HCT116 (cell line): ENCODE results near the gene BMPER.

Source experiments
- CTCF ChIP-seq, 3 experiments: fragments of 200-600 bp in 1 of 3; sonication (generic) in 1 of 3; IDR thresholded peaks in 2 of 3; conservative IDR thresholded peaks in 1 of 3; 2 replicates each; pipeline ENCODE4 v1.5.1; 2012 to 2017; ENCODE audit warnings: low read depth in 2 of 3, low read length in 2 of 3, antibody characterized with exemption in 1 of 3, borderline replicate concordance in 1 of 3, control low read depth in 1 of 3, mild to moderate bottlenecking in 1 of 3, mixed read lengths in 1 of 3, mixed run types in 1 of 3, moderate library complexity in 1 of 3; ENCODE audit not compliant: insufficient read depth in 1 of 3
- EGR1 ChIP-seq: IDR thresholded peaks from 2 replicates; pipeline ENCODE4 v1.6.1; 2012; ENCODE audit warnings: low read depth
- EZH2 ChIP-seq: fragments of 200-600 bp; sonication (generic); IDR thresholded peaks from 2 replicates; pipeline ENCODE4 v1.6.1; 2017; ENCODE audit warnings: antibody characterized with exemption, mixed run types
- EZH2phosphoT487 ChIP-seq: fragments of 200-600 bp; IDR thresholded peaks from 2 replicates; pipeline ENCODE4 v1.6.1; 2018; ENCODE audit warnings: antibody characterized with exemption, borderline replicate concordance
- MAX ChIP-seq: IDR thresholded peaks from 2 replicates; pipeline ENCODE4 v1.6.1; 2012
- POLR2A ChIP-seq: IDR thresholded peaks from 2 replicates; pipeline ENCODE4 v1.7.0; 2011; ENCODE audit warnings: borderline replicate concordance; ENCODE audit not compliant: insufficient read depth, insufficient read length; ENCODE audit errors: extremely low read depth
- POLR2AphosphoS5 ChIP-seq: IDR thresholded peaks from 2 replicates; pipeline ENCODE4 v1.6.1; 2011; ENCODE audit warnings: mild to moderate bottlenecking, low read depth, low read length, moderate library complexity
- REST ChIP-seq: IDR thresholded peaks from 2 replicates; pipeline ENCODE4 v1.6.1; 2012; ENCODE audit warnings: low read depth
- YY1 ChIP-seq: IDR thresholded peaks from 2 replicates; pipeline ENCODE4 v1.6.1; 2011; ENCODE audit warnings: low read length, low read depth, moderate library complexity, mild to moderate bottlenecking; ENCODE audit not compliant: insufficient replicate concordance; ENCODE audit errors: extremely low read depth
- ZNF274 ChIP-seq: fragments of 200-500 bp; sonication (Bioruptor generic); IDR thresholded peaks from 2 replicates; pipeline ENCODE4 v1.6.1; 2014; ENCODE audit warnings: mild to moderate bottlenecking, low read depth, low read length, inconsistent platforms
- TF ChIP-seq, protein P1 (sequence below): IDR thresholded peaks from 2 replicates; pipeline ENCODE4 v1.6.1; 2011; ENCODE audit warnings: mild to moderate bottlenecking, low read length, moderate library complexity; ENCODE audit not compliant: insufficient replicate concordance; ENCODE audit errors: extremely low read depth

DNA sequence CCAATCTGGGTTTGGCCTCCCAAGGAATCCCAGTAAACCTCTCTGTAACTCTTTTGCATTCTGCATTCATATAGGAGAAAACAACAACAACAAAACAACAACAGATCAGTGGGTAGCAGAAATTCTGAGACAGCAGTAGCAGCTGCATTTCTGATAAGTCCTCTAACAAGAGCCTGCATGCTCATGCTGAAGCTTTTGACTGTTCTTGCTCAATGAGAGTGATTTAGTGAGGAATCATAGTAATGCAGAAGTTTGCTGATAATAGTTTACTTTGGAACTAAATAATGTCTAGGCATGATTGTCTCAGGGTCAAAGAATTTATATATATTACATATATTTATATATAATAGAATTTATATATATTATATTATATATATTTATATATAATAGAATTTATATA is 35.2 kb downstream of the BMPER start:
- TF ChIP-seq CTCF (IDR thresholded peaks at IDR 0.05 in 2 of 3, conservative IDR thresholded peaks at IDR 0.05 in 1 of 3; ENCODE audit: borderline replicate concordance in 1 of 3, insufficient read depth in 1 of 3, low read depth in 2 of 3, low read length in 2 of 3) = no peak
- no peak for TF ChIP-seq YY1
- TF ChIP-seq EZH2phosphoT487 = no peak
- TF ChIP-seq EGR1 = no peak
- no peak for TF ChIP-seq EZH2
- no peak for TF ChIP-seq MAX
- no peak for TF ChIP-seq REST
- TF ChIP-seq, protein P1, sequence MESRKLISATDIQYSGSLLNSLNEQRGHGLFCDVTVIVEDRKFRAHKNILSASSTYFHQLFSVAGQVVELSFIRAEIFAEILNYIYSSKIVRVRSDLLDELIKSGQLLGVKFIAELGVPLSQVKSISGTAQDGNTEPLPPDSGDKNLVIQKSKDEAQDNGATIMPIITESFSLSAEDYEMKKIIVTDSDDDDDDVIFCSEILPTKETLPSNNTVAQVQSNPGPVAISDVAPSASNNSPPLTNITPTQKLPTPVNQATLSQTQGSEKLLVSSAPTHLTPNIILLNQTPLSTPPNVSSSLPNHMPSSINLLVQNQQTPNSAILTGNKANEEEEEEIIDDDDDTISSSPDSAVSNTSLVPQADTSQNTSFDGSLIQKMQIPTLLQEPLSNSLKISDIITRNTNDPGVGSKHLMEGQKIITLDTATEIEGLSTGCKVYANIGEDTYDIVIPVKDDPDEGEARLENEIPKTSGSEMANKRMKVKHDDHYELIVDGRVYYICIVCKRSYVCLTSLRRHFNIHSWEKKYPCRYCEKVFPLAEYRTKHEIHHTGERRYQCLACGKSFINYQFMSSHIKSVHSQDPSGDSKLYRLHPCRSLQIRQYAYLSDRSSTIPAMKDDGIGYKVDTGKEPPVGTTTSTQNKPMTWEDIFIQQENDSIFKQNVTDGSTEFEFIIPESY = no peak
- TF ChIP-seq POLR2A = no peak
- no peak for TF ChIP-seq ZNF274
- TF ChIP-seq POLR2AphosphoS5 = no peak
